ENCODE data around the gene PHYKPL.
A peak's percentile ranks its signal among the peaks of the same experiment; 100 is the strongest.
"Not testable (repeated sequence)": the region's sequence is repeated elsewhere in the genome, so short reads cannot be mapped to it uniquely, and the experiment has no call there.

Gene PHYKPL

DNA sequence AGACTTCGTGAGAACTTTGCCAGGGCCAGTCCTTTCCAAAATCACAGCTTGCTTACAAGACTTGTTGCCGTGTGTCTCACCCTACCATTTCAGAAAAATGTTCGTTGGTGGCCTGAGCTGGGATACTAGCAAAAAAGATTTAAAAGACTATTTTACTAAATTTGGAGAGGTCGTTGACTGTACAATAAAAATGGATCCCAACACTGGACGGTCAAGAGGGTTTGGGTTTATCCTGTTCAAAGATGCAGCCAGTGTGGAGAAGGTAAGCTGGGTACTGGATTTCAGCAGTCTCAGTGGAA, 26.9 kb downstream of the PHYKPL start:
- DNase-seq, result no peak

- peak; percentile 96 for DNase-seq
Measured at GRCh38 chr5:178204935-178205748, 27.5 kb downstream of the PHYKPL start.

GRCh38 chr5:178204182-178204934, 28.2 kb downstream of the PHYKPL start, which contains the start of gene HNRNPAB:
Gene HNRNPAB (plus strand): TSS chr5:178204533. CDS start chr5:178204838, 305 bp downstream.
- peak; percentile 99 for DNase-seq

DNA sequence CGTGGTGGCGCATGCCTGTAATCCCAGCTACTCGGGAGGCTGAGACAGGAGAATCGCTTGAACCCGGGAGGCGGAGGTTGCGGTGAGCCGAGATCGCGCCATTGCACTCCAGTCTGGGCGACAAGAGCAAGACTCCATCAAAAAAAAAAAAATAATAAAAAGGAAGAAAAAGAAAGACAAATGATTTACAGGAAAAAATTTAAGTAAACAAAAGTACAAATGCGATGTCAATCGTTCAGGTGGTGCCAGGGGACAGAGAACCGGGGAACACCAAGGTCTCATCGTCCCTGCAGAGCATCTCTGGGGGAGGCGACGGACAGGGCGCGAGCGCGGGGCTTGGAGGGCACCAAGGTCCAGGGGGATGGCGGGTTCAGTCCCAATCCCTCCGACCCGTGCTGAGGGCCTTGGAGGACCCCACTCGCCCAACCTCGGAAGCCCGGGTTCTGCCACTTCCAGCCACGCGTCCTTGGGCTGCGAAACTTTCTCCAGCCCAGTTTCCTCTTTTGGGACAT, 28.9 kb downstream of the PHYKPL start:
- DNase-seq, result no peak

DNA sequence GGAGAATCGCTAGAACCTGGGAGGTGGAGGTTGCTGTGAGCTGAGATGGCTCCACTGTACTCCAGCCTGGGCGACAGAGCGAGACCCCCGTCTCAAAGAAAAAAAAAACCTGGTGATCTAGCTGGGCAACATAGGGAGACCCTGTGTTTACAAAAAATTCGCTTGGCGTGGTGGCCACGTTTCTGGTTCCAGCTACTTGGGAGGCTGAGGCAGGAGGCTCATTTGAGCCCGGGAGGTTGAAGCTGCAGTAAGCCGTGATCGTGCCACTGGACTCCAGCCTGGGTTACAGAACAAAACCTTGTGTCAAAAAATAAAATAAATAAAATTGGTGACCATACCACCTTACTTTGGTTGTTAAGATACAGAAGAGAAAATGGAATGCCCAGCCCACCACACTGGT, 30.1 kb downstream of the PHYKPL start:
- DNase-seq, result no peak

- DNase-seq, result peak; percentile 66
Measured at GRCh38 chr5:178201927-178202235, 30.7 kb downstream of the PHYKPL start.

- DNase-seq, result no peak
Measured at GRCh38 chr5:178201221-178201926, 31.2 kb downstream of the PHYKPL start.

DNA sequence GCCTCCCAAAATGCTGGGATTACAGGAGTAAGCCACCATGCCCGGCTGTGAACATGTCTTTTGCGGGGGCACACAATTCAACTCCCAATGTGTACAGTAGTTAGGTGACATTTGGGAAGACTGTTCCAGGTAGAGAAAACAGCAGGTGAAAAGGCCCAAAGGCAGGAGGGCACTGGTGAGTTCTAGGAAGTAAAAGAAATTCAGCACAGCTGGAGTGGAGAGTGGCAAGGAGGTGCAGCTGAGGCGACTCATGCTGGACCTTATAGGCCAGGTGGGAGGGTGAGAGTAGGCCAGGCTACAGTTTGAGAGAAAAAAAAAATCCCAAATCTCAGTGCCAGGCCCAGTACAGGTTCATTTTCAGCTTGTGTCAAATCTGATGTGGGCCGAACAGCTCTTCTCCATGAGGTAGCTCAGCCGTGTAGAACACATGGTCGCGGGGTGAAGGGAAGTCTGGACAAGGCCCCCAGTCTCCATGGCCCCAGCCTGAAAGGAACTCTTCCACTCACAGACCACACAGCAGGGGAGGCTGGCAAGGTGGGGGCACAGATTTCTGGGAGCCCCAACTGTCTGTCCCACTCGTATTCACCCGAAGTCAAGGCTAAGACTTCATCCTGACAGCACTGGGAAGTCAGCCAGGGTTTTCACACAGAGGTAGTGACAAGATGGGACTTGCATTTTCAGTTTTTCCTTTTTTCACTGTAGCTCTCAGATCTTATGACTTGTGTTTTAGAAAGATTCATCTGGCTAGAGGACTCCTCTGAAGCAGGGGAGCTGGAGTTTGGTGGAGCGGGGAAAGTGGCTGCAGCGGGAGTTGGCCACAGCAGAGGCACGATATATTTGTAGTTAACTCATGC, 32.8 kb downstream of the PHYKPL start:
- DNase-seq, result no peak

- no peak for DNase-seq
Measured at GRCh38 chr5:178198706-178199105, 33.9 kb downstream of the PHYKPL start.

DNA sequence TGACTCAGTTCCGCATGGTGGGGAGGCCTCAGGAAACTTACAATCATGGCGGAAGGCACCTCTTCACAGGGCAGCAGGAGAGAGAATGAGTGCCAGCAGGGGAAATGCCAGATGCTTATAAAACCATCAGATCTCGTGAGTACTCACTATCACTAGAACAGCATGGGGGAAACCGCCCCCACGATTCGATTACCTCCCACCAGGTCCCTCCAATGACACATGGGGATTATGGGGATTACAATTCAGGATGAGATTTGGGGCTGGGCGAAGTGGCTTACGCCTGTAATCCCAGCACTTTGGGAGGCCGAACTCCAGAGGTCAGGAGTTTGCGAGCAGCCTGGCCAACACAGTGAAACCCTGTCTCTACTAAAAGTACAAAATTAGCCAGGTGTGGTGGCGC, 34.5 kb downstream of the PHYKPL start:
- not testable (repeated sequence) for DNase-seq

DNA sequence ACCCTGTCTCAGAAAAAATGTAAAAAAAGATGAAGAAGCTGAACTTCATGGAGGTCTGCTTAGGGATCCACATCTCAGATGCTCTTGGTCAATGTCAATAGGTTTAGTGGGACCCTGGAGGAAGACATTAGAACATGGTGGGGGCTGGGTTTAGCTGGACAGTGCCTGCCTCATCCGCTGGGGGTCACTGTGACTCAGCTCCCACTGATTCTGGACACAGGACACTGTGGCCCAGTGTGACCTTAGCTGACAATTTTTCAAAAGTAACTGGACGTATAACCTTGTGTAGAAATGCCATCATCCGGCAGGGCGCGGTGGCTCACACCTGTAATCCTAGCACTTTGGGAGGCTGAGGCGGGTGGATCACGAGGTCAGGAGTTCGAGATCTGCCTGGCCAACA, 35.6 kb downstream of the PHYKPL start:
- no peak for DNase-seq

- no peak for DNase-seq
Measured at GRCh38 chr5:178196281-178196812, 36.3 kb downstream of the PHYKPL start.

- DNase-seq, result no peak
Measured at GRCh38 chr5:178194026-178194425, 38.6 kb downstream of the PHYKPL start.

GRCh38 chr5:178193251-178193809, 39.3 kb downstream of the PHYKPL start:
- no peak for DNase-seq

DNA sequence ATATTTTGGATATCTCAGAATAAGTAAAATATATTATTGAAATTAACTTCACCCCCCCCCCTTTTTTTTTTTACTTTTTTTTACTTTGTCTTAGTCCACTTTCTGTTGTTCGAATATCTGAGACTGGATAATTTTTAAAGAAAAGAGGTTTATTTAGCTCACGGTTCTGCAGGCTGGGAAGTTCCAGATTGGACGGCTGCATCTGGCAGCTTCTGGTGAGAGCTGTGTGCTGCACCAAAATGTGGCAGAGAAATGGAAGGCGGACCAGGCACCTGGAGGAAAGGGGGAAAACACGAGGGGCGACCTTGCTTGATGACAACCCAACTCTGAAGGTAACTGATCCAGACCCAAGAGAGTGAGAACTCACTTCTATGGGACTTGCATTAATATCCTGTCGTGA, 39.8 kb downstream of the PHYKPL start:
- DNase-seq, result no peak

DNA sequence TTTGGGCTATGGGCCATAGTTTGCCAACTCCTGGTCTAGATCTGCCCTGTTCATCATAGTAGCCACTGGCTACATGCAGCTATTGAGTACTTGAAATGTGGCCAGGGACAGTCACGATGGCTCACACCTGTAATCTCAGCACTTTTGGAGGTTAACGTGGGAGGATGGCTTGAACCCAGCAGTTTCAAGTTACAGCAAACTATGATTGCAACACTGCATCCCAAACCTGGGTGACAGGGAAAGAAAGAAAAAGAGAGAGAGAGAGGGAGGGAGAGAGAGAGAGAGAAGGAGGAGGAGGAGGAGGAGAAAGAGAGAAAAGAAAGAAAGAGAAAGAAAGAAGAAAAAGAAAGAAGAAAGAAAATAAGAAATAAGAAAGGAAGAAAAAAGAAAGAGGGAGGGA, 40.4 kb downstream of the PHYKPL start:
- no peak for DNase-seq

DNA sequence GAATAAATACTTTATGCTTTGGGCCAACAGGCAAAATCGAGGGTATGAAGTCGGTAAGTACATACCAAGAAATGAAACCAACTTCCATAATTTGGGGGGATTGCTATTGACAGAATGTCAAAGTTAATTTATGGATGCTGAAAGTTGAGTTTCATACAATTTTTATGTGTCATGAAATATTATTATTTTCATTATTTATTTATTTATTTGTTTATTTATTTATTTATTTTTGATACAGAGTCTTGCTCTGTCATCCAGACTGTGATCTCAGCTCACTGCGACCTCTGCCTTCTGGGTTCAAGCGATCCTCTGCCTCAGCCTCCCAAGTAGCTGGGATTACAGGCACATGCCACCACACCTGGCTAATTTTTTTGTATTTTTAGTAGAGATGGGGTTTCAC, 40.9 kb downstream of the PHYKPL start:
- DNase-seq, result no peak

GRCh38 chr5:178189433-178189832, 43.2 kb downstream of the PHYKPL start:
- DNase-seq, result no peak

DNA sequence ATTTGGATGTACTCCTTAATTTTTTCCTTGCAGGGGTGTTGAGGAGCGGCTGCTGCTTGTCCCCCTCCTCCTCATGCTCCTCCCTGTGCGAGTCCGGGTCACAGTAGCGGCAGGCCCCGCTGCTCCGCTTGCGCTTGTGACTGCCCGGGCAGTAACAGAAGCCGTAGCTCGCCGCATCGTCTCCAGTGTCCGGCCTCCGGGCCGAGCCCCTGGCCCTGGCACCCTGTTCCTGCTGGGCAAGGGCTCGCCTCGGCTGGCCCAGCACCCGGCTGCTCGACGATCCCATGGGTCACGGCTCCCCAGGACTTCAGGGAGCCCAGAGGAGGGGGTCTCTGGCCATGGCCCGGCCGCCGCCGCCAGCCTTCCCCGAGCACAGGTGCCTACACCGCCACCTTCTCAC, 45.6 kb downstream of the PHYKPL start, which contains the start of gene GMCL2:
TSS of gene GMCL2 (minus strand) at position 358 of the 400 bp plus-strand sequence. CDS start at position 286, 72 bp downstream.
- no peak for DNase-seq

- no peak for DNase-seq
Measured at GRCh38 chr5:178186427-178186826, 46.2 kb downstream of the PHYKPL start.

GRCh38 chr5:178182158-178182876, 50.3 kb downstream of the PHYKPL start:
- no peak for DNase-seq

Measured in 8988T (cell line).